ENCODE data around the gene ENOPH1. TPM values are rescaled to one million over a fixed set of nuclear protein-coding genes. Genes with fewer than 3 reads are reported as not detected.
A peak's percentile ranks its signal among the peaks of the same experiment; 100 is the strongest.

Gene ENOPH1
- total and polyA plus RNA-seq, 9 of the 15 experiments (the other 6 are each of a cell fraction or from before 2014, with no cell fraction given) = 29.8 to 71.4 (median 48.9) TPM

GRCh38 chr4:82436130-82436529 lies 5.7 kb downstream of the ENOPH1 start (continued):
- no peak for TF ChIP-seq HNRNPK (IDR thresholded peaks at IDR 0.05; ENCODE audit: low read depth, low read length, poor library complexity, severe bottlenecking)
- TF ChIP-seq, protein P1, sequence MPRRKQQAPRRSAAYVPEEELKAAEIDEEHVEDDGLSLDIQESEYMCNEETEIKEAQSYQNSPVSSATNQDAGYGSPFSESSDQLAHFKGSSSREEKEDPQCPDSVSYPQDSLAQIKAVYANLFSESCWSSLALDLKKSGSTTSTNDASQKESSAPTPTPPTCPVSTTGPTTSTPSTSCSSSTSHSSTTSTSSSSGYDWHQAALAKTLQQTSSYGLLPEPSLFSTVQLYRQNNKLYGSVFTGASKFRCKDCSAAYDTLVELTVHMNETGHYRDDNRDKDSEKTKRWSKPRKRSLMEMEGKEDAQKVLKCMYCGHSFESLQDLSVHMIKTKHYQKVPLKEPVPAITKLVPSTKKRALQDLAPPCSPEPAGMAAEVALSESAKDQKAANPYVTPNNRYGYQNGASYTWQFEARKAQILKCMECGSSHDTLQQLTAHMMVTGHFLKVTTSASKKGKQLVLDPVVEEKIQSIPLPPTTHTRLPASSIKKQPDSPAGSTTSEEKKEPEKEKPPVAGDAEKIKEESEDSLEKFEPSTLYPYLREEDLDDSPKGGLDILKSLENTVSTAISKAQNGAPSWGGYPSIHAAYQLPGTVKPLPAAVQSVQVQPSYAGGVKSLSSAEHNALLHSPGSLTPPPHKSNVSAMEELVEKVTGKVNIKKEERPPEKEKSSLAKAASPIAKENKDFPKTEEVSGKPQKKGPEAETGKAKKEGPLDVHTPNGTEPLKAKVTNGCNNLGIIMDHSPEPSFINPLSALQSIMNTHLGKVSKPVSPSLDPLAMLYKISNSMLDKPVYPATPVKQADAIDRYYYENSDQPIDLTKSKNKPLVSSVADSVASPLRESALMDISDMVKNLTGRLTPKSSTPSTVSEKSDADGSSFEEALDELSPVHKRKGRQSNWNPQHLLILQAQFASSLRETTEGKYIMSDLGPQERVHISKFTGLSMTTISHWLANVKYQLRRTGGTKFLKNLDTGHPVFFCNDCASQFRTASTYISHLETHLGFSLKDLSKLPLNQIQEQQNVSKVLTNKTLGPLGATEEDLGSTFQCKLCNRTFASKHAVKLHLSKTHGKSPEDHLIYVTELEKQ (CRISPR knock-in tag; IDR thresholded peaks at IDR 0.05) = no peak
- no peak for TF ChIP-seq DDX20 (tag; IDR thresholded peaks at IDR 0.05; ENCODE audit: low read depth)
- TF ChIP-seq ZKSCAN3 (CRISPR knock-in tag; IDR thresholded peaks at IDR 0.05) = no peak
- peak; percentile 52; the same call in 1 of the 2 replicates for TF ChIP-seq MAFF (IDR thresholded peaks at IDR 0.05; ENCODE audit: low read length)
- TF ChIP-seq MAFK (IDR thresholded peaks at IDR 0.05; ENCODE audit: low read length) = peak; percentile 65
- no peak for TF ChIP-seq ZNF224 (CRISPR knock-in tag; IDR thresholded peaks at IDR 0.05)
- TF ChIP-seq HNRNPL (IDR thresholded peaks at IDR 0.05; ENCODE audit: low read depth, low read length) = no peak
- peak; percentile 20; the same call in 1 of the 2 replicates for TF ChIP-seq VEZF1 (CRISPR knock-in tag; IDR thresholded peaks at IDR 0.05)
